ENCODE measurements around the gene CEP95.

DNA sequence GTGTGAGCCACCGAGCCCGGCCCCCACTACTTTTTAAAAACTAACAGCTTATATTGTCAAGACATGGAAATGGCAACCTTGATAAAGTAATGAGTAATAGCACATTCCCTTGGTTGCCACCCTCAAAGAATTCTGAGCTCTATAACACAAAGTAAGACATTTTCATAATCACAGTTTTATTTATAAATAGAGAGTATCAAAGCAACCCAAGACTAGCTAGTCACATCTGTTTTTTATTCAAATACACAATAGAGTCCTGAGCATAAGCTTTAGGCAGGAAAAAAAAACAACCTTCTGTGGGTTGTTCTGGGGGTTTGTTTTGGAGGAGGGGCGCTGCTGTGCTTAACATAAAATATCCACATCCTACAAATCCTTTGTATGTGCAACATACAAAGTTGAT is 68.7 kb downstream of the CEP95 start:
- no peak for TF ChIP-seq POLR2AphosphoS5 (IDR thresholded peaks at IDR 0.05; ENCODE audit: low read depth, low read length)
- no peak for TF ChIP-seq REST (IDR thresholded peaks at IDR 0.05; ENCODE audit: insufficient read depth in 1 of 2, low read depth in 2 of 2, low read length in 2 of 2)
- TF ChIP-seq TAF1 (IDR thresholded peaks at IDR 0.05; ENCODE audit: borderline replicate concordance, insufficient read depth, low read length): no peak
- no peak for TF ChIP-seq SIN3A (IDR thresholded peaks at IDR 0.05; ENCODE audit: borderline replicate concordance, insufficient read depth, low read length)
- TF ChIP-seq FOXP2 (optimal IDR thresholded peaks at IDR 0.05; ENCODE audit: borderline replicate concordance, extremely low read depth, extremely low read length, insufficient read depth): no peak

Data from PFSK-1 (cell line).